GM18868 (cell line): Measurements from ENCODE around the gene BIN1.

ENCODE experiments used
- ATAC-seq: cut with Tn5 transposase; IDR thresholded peaks from one replicate; pipeline ENCODE4 v1.9.1; 2021; ENCODE audit warnings: mild to moderate bottlenecking, moderate library complexity; ENCODE audit not compliant: unreplicated experiment

The BIN1 gene

GRCh38 chr2:127025359-127026166, 81.4 kb downstream of the BIN1 start:
- ATAC-seq = peak; percentile 92

GRCh38 chr2:127024769-127025358, 82.1 kb downstream of the BIN1 start:
- no peak for ATAC-seq

GRCh38 chr2:127023504-127023903, 83.5 kb downstream of the BIN1 start:
- ATAC-seq = no peak

- ATAC-seq = no peak
Measured at GRCh38 chr2:127022817-127023216, 84.1 kb downstream of the BIN1 start.

- no peak for ATAC-seq
Measured at GRCh38 chr2:127020536-127020935, 86.4 kb downstream of the BIN1 start.

- ATAC-seq = no peak
Measured at GRCh38 chr2:127017548-127017947, 89.4 kb downstream of the BIN1 start.

- ATAC-seq = no peak
Measured at GRCh38 chr2:127016329-127016728, 90.6 kb downstream of the BIN1 start.

GRCh38 chr2:127015106-127015910, 91.6 kb downstream of the BIN1 start:
- ATAC-seq = no peak

- no peak for ATAC-seq
Measured at GRCh38 chr2:127014630-127015029, 92.3 kb downstream of the BIN1 start.

GRCh38 chr2:127014224-127014623, 92.7 kb downstream of the BIN1 start:
- no peak for ATAC-seq

- ATAC-seq = no peak
Measured at GRCh38 chr2:127012868-127013267, 94.1 kb downstream of the BIN1 start.

- ATAC-seq = no peak
Measured at GRCh38 chr2:127012215-127012614, 94.7 kb downstream of the BIN1 start.

- ATAC-seq = no peak
Measured at GRCh38 chr2:127011796-127012195, 95.2 kb downstream of the BIN1 start.

GRCh38 chr2:127011231-127011661, 95.7 kb downstream of the BIN1 start:
- no peak for ATAC-seq

- ATAC-seq = no peak
Measured at GRCh38 chr2:127008265-127009015, 98.5 kb downstream of the BIN1 start.

- ATAC-seq = no peak
Measured at GRCh38 chr2:127007652-127008051, 99.3 kb downstream of the BIN1 start.

- ATAC-seq = peak; percentile 54
Measured at GRCh38 chr2:127006962-127007361, 100.0 kb downstream of the BIN1 start.

GRCh38 chr2:127004893-127005600, 101.9 kb downstream of the BIN1 start:
- ATAC-seq = no peak

GRCh38 chr2:127003070-127003800, 103.7 kb downstream of the BIN1 start:
- ATAC-seq = no peak

- ATAC-seq = no peak
Measured at GRCh38 chr2:127001751-127002150, 105.2 kb downstream of the BIN1 start.
